ENCODE results near the gene ZNF414. TPM values are rescaled to one million over a fixed set of nuclear protein-coding genes. Genes with fewer than 3 reads are reported as not detected.

ZNF414 gene
- total RNA-seq, 4 donors from 2014 or later = 3.6 to 18.9 (median 10.3) TPM

GRCh38 chr19:8477889-8478288 is 36.1 kb downstream of the ZNF414 start:
- no peak for ATAC-seq
- TF ChIP-seq CTCF (IDR thresholded peaks at IDR 0.05) (no peak), EP300 (IDR thresholded peaks at IDR 0.05) (no peak), POLR2AphosphoS5 (IDR thresholded peaks at IDR 0.05) (no peak)
- Histone ChIP-seq H3K27me3 (no peaks in the 10 kb centered on the region), H3K27ac (peak overlapping the region in 1 of 4 donors; percentile 34), H3K4me1 (peaks cover 0 to 58% (median 11%) of the 10 kb centered on the region in 3 donors), H3K36me3 (peaks cover 4 to 86% of the 10 kb centered on the region in 2 donors), H3K9me3 (no peaks in the 10 kb centered on the region), H3K4me3 (no peak overlapping the region)
- WGBS, 2 donors (ENCODE audit: low coverage in 1 of 2) = 65 to 68% methylated on average over 4 of the region's 4 CpGs

GRCh38 chr19:8476524-8476923 is 37.4 kb downstream of the ZNF414 start:
- TF ChIP-seq CTCF (IDR thresholded peaks at IDR 0.05) (no peak), POLR2A (IDR thresholded peaks at IDR 0.05) (no peak), POLR2AphosphoS5 (IDR thresholded peaks at IDR 0.05) (no peak), EP300 (IDR thresholded peaks at IDR 0.05) (no peak)
- 61 to 80% methylated on average over 1 to 3 of the region's 8 CpGs for WGBS, 2 donors (ENCODE audit: low coverage in 1 of 2)
- Histone ChIP-seq H3K36me3 (peaks cover 4 to 88% of the 10 kb centered on the region in 2 donors), H3K9me3 (no peaks in the 10 kb centered on the region), H3K27me3 (no peaks in the 10 kb centered on the region), H3K27ac (no peak overlapping the region), H3K4me3 (no peak overlapping the region), H3K4me1 (peaks cover 0 to 49% (median 11%) of the 10 kb centered on the region in 3 donors)
- ATAC-seq = no peak

DNA sequence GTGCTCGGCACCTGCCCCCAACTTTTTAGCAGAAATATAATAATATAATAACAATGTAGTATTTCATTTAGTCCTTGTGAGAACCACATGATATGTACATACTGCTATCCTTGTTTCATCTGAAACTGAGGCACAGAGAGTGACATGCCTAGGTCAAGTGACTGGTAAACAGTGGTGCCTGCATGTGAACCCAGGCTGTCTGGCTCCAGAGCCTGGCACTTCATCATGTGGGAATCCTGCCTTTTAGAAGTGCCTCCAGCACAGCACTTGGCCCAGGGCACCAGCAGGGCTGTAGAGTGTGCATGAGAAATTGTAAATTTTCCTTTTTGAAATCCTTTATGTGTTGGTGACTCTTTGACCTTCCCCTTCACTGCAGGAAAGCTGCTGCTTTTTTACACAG is 39.0 kb downstream of the ZNF414 start:
- H3K4me1 ChIP-seq = peaks cover 0 to 37% (median 7%) of the 10 kb centered on the region in 3 donors
- no peaks in the 10 kb centered on the region for H3K27me3 ChIP-seq
- TF ChIP-seq CTCF (IDR thresholded peaks at IDR 0.05) (no peak), POLR2A (IDR thresholded peaks at IDR 0.05) (no peak), EP300 (IDR thresholded peaks at IDR 0.05) (no peak), POLR2AphosphoS5 (IDR thresholded peaks at IDR 0.05) (no peak)
- H3K27ac ChIP-seq = no peak overlapping the region
- peaks cover 4 to 92% of the 10 kb centered on the region in 2 donors for H3K36me3 ChIP-seq
- WGBS, 2 donors (ENCODE audit: low coverage in 1 of 2) = 80 to 83% methylated on average over 1 of the region's 1 CpG
- H3K4me3 ChIP-seq = no peak overlapping the region
- no peaks in the 10 kb centered on the region for H3K9me3 ChIP-seq
- no peak for ATAC-seq

GRCh38 chr19:8473648-8474476 is 40.1 kb downstream of the ZNF414 start:
- Histone ChIP-seq H3K27me3 (no peaks in the 10 kb centered on the region), H3K27ac (no peak overlapping the region), H3K4me1 (peaks cover 0 to 33% (median 7%) of the 10 kb centered on the region in 3 donors), H3K36me3 (peaks cover 10 to 96% of the 10 kb centered on the region in 2 donors), H3K9me3 (no peaks in the 10 kb centered on the region), H3K4me3 (no peak overlapping the region)
- no peak for ATAC-seq
- TF ChIP-seq POLR2AphosphoS5 (IDR thresholded peaks at IDR 0.05) (no peak), EP300 (IDR thresholded peaks at IDR 0.05) (no peak), POLR2A (IDR thresholded peaks at IDR 0.05) (no peak), CTCF (IDR thresholded peaks at IDR 0.05) (no peak)
- WGBS, 2 donors (ENCODE audit: low coverage in 1 of 2) = 78 to 82% methylated on average over 5 to 6 of the region's 6 CpGs

All from gastroesophageal sphincter (tissue), 4 donors.